ENCODE data around the gene PKNOX2.

PKNOX2 gene

GRCh38 chr11:125454047-125454446 is 289.5 kb downstream of the PKNOX2 start:
- DNase-seq = no peak

- DNase-seq = peak; percentile 3
Measured at GRCh38 chr11:125455851-125456250, 291.3 kb downstream of the PKNOX2 start.

GRCh38 chr11:125457814-125458343 is 293.3 kb downstream of the PKNOX2 start:
- peak; percentile 20 for DNase-seq

GRCh38 chr11:125460275-125460674 is 295.7 kb downstream of the PKNOX2 start:
- no peak for DNase-seq

- no peak for DNase-seq
Measured at GRCh38 chr11:125463590-125464269, 299.2 kb downstream of the PKNOX2 start.

- no peak for DNase-seq
Measured at GRCh38 chr11:125464270-125464662, 299.7 kb downstream of the PKNOX2 start.

- DNase-seq = peak; percentile 5
Measured at GRCh38 chr11:125464666-125465065, 300.1 kb downstream of the PKNOX2 start.

GRCh38 chr11:125465255-125465654 is 300.7 kb downstream of the PKNOX2 start:
- DNase-seq = no peak

GRCh38 chr11:125465701-125466100 is 301.1 kb downstream of the PKNOX2 start:
- no peak for DNase-seq

- DNase-seq = no peak
Measured at GRCh38 chr11:125468025-125468424, 303.5 kb downstream of the PKNOX2 start.

- no peak for DNase-seq
Measured at GRCh38 chr11:125468852-125469251, 304.3 kb downstream of the PKNOX2 start.

GRCh38 chr11:125470355-125470754 is 305.8 kb downstream of the PKNOX2 start:
- no peak for DNase-seq

GRCh38 chr11:125476721-125477120 is 312.2 kb downstream of the PKNOX2 start:
- no peak for DNase-seq

- DNase-seq = no peak
Measured at GRCh38 chr11:125479137-125479536, 314.6 kb downstream of the PKNOX2 start.

- DNase-seq = no peak
Measured at GRCh38 chr11:125481531-125481930, 317.0 kb downstream of the PKNOX2 start.
